HCT116 (cell line): ENCODE measurements around the gene ANO4. TPM values are rescaled to one million over a fixed set of nuclear protein-coding genes. Genes with fewer than 3 reads are reported as not detected.

Source experiments
- ATAC-seq: fragments of 200-7000 bp; cut with Tn5 transposase; 2 replicates; pipeline ENCODE4 v1.9.1; 2020; ENCODE audit warnings: mild to moderate bottlenecking, moderate library complexity
- BruUV-seq: library from RNA; stranded (reverse); fragments of 400-500 nt; replicated peaks from 2 replicates; lab custom pipeline; 2021; lab: Mats Ljungman, UMichigan
- CTCF ChIA-PET: fragments of 300-600 bp; sonication (Branson Sonifier 250); formaldehyde crosslinking; loops from one replicate; lab custom pipeline; 2021; ENCODE audit warnings: antibody characterized with exemption; lab: Charles Lee
- POLR2A ChIA-PET: fragments of 300-600, 350-600 bp; sonication (Branson Sonifier 250); formaldehyde crosslinking; loops from one replicate; lab custom pipeline; 2021; ENCODE audit warnings: antibody characterized with exemption; lab: Charles Lee
- RAD21 ChIA-PET, 2 experiments: fragments of 300-600 bp; sonication (Branson Sonifier 250); formaldehyde crosslinking; loops; one replicate each; lab custom pipeline; 2023; ENCODE audit warnings: low total read pairs in 2 of 2; ENCODE audit not compliant: uncharacterized antibody in 2 of 2, unreplicated experiment in 2 of 2, low non-redundant PET in 1 of 2; lab: Charles Lee
- DNase-seq: peaks from one replicate; pipeline ENCODE4 v3.0.0-alpha.2; 2010; ENCODE audit warnings: low read depth, low spot score
- H2AFZ ChIP-seq: fragments of 200-600 bp; shearing (Covaris generic), sonication (generic); 2 replicates; pipeline ENCODE4 v1.6.1; 2017; ENCODE audit warnings: low read depth, mixed run types, mixed read lengths, antibody characterized with exemption, low read length; ENCODE audit not compliant: poor library complexity, severe bottlenecking
- H3K27ac ChIP-seq: 2 replicates; pipeline ENCODE4 v1.5.1; 2012; ENCODE audit warnings: low read depth, low read length
- H3K27me3 ChIP-seq: fragments of 200-600 bp; sonication (generic); 2 replicates; pipeline ENCODE4 v1.6.1; 2016; ENCODE audit warnings: mixed run types, low read length, mixed read lengths; ENCODE audit not compliant: insufficient read depth
- H3K36me3 ChIP-seq, 2 experiments: fragments of 200-500 bp in 1 of 2; fragments of 200-600 bp in 1 of 2; sonication (Bioruptor generic) in 1 of 2; sonication (generic) in 1 of 2; 2 replicates each; pipeline versions ENCODE4 v1.5.1 to v1.6.1; 2014 to 2016; ENCODE audit warnings: low read length in 2 of 2, inconsistent platforms in 1 of 2, mixed read lengths in 1 of 2, mixed run types in 1 of 2; ENCODE audit not compliant: insufficient read depth in 2 of 2, control insufficient read depth in 1 of 2
- H3K4me1 ChIP-seq, 2 experiments: fragments of 200-600 bp in 1 of 2; sonication (generic) in 1 of 2; 2 replicates each; pipeline versions ENCODE4 v1.5.1 to v1.6.1; 2012 to 2017; ENCODE audit warnings: low read length in 2 of 2, inconsistent platforms in 1 of 2, mild to moderate bottlenecking in 1 of 2, mixed read lengths in 1 of 2, mixed run types in 1 of 2, moderate library complexity in 1 of 2; ENCODE audit not compliant: insufficient read depth in 2 of 2, control insufficient read depth in 1 of 2
- H3K4me2 ChIP-seq: fragments of 200-600 bp; sonication (generic); 2 replicates; pipeline ENCODE4 v1.6.1; 2017; ENCODE audit warnings: mixed run types, low read length, mixed read lengths
- H3K4me3 ChIP-seq, 2 experiments: fragments of 200-600 bp in 1 of 2; sonication (generic) in 1 of 2; replicated peaks in 1 of 2; 2 replicates each; pipeline ENCODE4 v1.5.1; 2011 to 2016; ENCODE audit warnings: low read length in 2 of 2, control low read depth in 1 of 2, low read depth in 1 of 2, mild to moderate bottlenecking in 1 of 2, mixed read lengths in 1 of 2, mixed run types in 1 of 2
- H3K79me2 ChIP-seq: fragments of 200-600 bp; sonication (generic); 2 replicates; pipeline ENCODE4 v1.6.1; 2017; ENCODE audit warnings: mild to moderate bottlenecking, mixed run types, low read length, moderate library complexity, mixed read lengths; ENCODE audit not compliant: insufficient read depth
- H3K9ac ChIP-seq: fragments of 200-600 bp; sonication (generic); 2 replicates; pipeline ENCODE4 v1.6.1; 2016; ENCODE audit warnings: low read length, mixed read lengths
- H3K9me2 ChIP-seq: fragments of 200-600 bp; sonication (generic), shearing (Covaris generic); 2 replicates; pipeline ENCODE4 v1.6.1; 2017; ENCODE audit warnings: mixed run types, mild to moderate bottlenecking, moderate library complexity; ENCODE audit not compliant: insufficient read depth
- H3K9me3 ChIP-seq, 2 experiments: fragments of 200-500 bp in 1 of 2; fragments of 200-600 bp in 1 of 2; sonication (Bioruptor generic) in 1 of 2; sonication (generic) in 1 of 2; 2 replicates each; pipeline ENCODE4 v1.6.1; 2014 to 2017; ENCODE audit warnings: low read length in 2 of 2, mixed read lengths in 2 of 2, inconsistent platforms in 1 of 2, low read depth in 1 of 2, mild to moderate bottlenecking in 1 of 2, mixed run types in 1 of 2, moderate library complexity in 1 of 2; ENCODE audit not compliant: control insufficient read depth in 1 of 2, insufficient read depth in 1 of 2
- H4K20me1 ChIP-seq: fragments of 200-600 bp; sonication (generic), shearing (Covaris generic); 2 replicates; pipeline ENCODE4 v1.6.1; 2017; ENCODE audit warnings: mixed run types, mild to moderate bottlenecking, moderate library complexity; ENCODE audit not compliant: insufficient read depth
- CBX3 ChIP-seq: IDR thresholded peaks from 2 replicates; pipeline ENCODE4 v1.6.1; 2012; ENCODE audit warnings: low read depth
- EGR1 ChIP-seq: IDR thresholded peaks from 2 replicates; pipeline ENCODE4 v1.6.1; 2012; ENCODE audit warnings: low read depth
- ELF1 ChIP-seq: IDR thresholded peaks from 2 replicates; pipeline ENCODE4 v1.6.1; 2012; ENCODE audit warnings: low read depth, borderline replicate concordance
- EZH2 ChIP-seq: fragments of 200-600 bp; sonication (generic); IDR thresholded peaks from 2 replicates; pipeline ENCODE4 v1.6.1; 2017; ENCODE audit warnings: antibody characterized with exemption, mixed run types
- EZH2phosphoT487 ChIP-seq: fragments of 200-600 bp; IDR thresholded peaks from 2 replicates; pipeline ENCODE4 v1.6.1; 2018; ENCODE audit warnings: antibody characterized with exemption, borderline replicate concordance
- FOSL1 ChIP-seq: IDR thresholded peaks from 2 replicates; pipeline ENCODE4 v1.6.1; 2012; ENCODE audit warnings: low read depth
- JUND ChIP-seq: IDR thresholded peaks from 2 replicates; pipeline ENCODE4 v1.6.1; 2012
- MAX ChIP-seq: IDR thresholded peaks from 2 replicates; pipeline ENCODE4 v1.6.1; 2012
- POLR2A ChIP-seq: IDR thresholded peaks from 2 replicates; pipeline ENCODE4 v1.7.0; 2011; ENCODE audit warnings: borderline replicate concordance; ENCODE audit not compliant: insufficient read depth, insufficient read length; ENCODE audit errors: extremely low read depth
- RAD21 ChIP-seq: IDR thresholded peaks from 2 replicates; pipeline ENCODE4 v1.6.1; 2012; ENCODE audit warnings: low read depth, mild to moderate bottlenecking
- REST ChIP-seq: IDR thresholded peaks from 2 replicates; pipeline ENCODE4 v1.6.1; 2012; ENCODE audit warnings: low read depth
- SIN3A ChIP-seq: IDR thresholded peaks from 2 replicates; pipeline ENCODE4 v1.6.1; 2012; ENCODE audit warnings: low read depth
- SP1 ChIP-seq: IDR thresholded peaks from 2 replicates; pipeline ENCODE4 v1.6.1; 2012; ENCODE audit warnings: low read depth
- SRF ChIP-seq: IDR thresholded peaks from 2 replicates; pipeline ENCODE4 v1.6.1; 2012; ENCODE audit warnings: low read depth
- TCF7L2 ChIP-seq: IDR thresholded peaks from 2 replicates; pipeline ENCODE4 v1.7.0; 2011; ENCODE audit warnings: borderline replicate concordance, inconsistent platforms; ENCODE audit not compliant: insufficient read depth, insufficient read length; ENCODE audit errors: extremely low read depth
- YY1 ChIP-seq: IDR thresholded peaks from 2 replicates; pipeline ENCODE4 v1.6.1; 2011; ENCODE audit warnings: low read length, low read depth, moderate library complexity, mild to moderate bottlenecking; ENCODE audit not compliant: insufficient replicate concordance; ENCODE audit errors: extremely low read depth
- ZBTB33 ChIP-seq: IDR thresholded peaks from 2 replicates; pipeline ENCODE4 v1.6.1; 2011; ENCODE audit warnings: mild to moderate bottlenecking, low read length, moderate library complexity; ENCODE audit not compliant: insufficient replicate concordance; ENCODE audit errors: extremely low read depth
- ZFX ChIP-seq: fragments of 450-650 bp; IDR thresholded peaks from 2 replicates; pipeline ENCODE4 v1.6.1; 2017
- ZNF274 ChIP-seq: fragments of 200-500 bp; sonication (Bioruptor generic); IDR thresholded peaks from 2 replicates; pipeline ENCODE4 v1.6.1; 2014; ENCODE audit warnings: mild to moderate bottlenecking, low read depth, low read length, inconsistent platforms
- intact Hi-C: fragments of 100-400 bp; cut with micrococcal nuclease; formaldehyde crosslinking; loops from 2 replicates; pipeline ENCODE4 v1.10.0; 2022
- total RNA-seq: library from RNA; stranded (reverse); gene quantifications from one replicate; pipeline ENCODE4 v1.2.1, GENCODE V29; 2021; ENCODE audit not compliant: unreplicated experiment

The ANO4 gene
- total RNA-seq, 1 experiment from 2014 or later, result 1.7 TPM

- ChIA-PET POLR2A (no interaction called here), RAD21 (no interaction called here), CTCF (no interaction called here)
- H3K36me3 ChIP-seq, result no peaks in the 10 kb centered on the region
- no peak overlapping the region for H3K27ac ChIP-seq
- no peaks in the 10 kb centered on the region for H3K9me3 ChIP-seq
- H3K4me1 ChIP-seq, result no peaks in the 10 kb centered on the region
- no peaks in the 10 kb centered on the region for H4K20me1 ChIP-seq
- DNase-seq, result no peak
- no peaks in the 10 kb centered on the region for H3K79me2 ChIP-seq
- no peak overlapping the region for H3K4me2 ChIP-seq
- BruUV-seq, result no TSS peak
- peaks cover 3% of the 10 kb centered on the region; the same call in 1 of the 2 replicates for H3K27me3 ChIP-seq
- intact Hi-C loops, result no loop called here
- H3K9ac ChIP-seq, result no peak overlapping the region
- H2AFZ ChIP-seq, result no peak overlapping the region
- no peak for ATAC-seq
- TF ChIP-seq YY1, result no peak
- TF ChIP-seq TCF7L2, result no peak
- TF ChIP-seq ELF1, result no peak
- TF ChIP-seq SP1, result no peak
- TF ChIP-seq ZBTB33, result no peak
- TF ChIP-seq RAD21, result no peak
- TF ChIP-seq EGR1, result no peak
- no peak for TF ChIP-seq ZFX
- TF ChIP-seq EZH2phosphoT487, result no peak
- no peak for TF ChIP-seq POLR2A
- TF ChIP-seq MAX, result no peak
- TF ChIP-seq JUND, result no peak
- no peak for TF ChIP-seq EZH2
- no peak for TF ChIP-seq CBX3
- no peak for TF ChIP-seq FOSL1
- no peak for TF ChIP-seq ZNF274
- TF ChIP-seq REST, result no peak
- TF ChIP-seq SIN3A, result no peak
- no peak for TF ChIP-seq SRF
- TF ChIP-seq, all 23 proteins: peak for 0
- H3K4me3 ChIP-seq, result no peak overlapping the region
- no peaks in the 10 kb centered on the region for H3K9me2 ChIP-seq
These were observed 106.7 kb downstream of the ANO4 start for GRCh38 chr12:100901266-100901665.
